DOHH2 (cell line): Measurements from ENCODE around the gene C22orf15.
"Not testable (repeated sequence)": the region's sequence is repeated elsewhere in the genome, so short reads cannot be mapped to it uniquely, and the experiment has no call there.

Source experiments
- H3F3A ChIP-seq: fragments of 200-600 bp; sonication (generic), shearing (Covaris generic); 2 replicates; pipeline ENCODE4 v1.6.0; 2016; ENCODE audit warnings: antibody characterized with exemption, mild to moderate bottlenecking; ENCODE audit not compliant: control insufficient read depth, insufficient read depth
- H3K27ac ChIP-seq: fragments of 200-600 bp; sonication (generic); 2 replicates; pipeline ENCODE4 v1.5.1; 2014; ENCODE audit warnings: low read depth, mild to moderate bottlenecking, low read length, moderate library complexity
- H3K27me3 ChIP-seq: fragments of 200-600 bp; sonication (generic); 2 replicates; pipeline ENCODE4 v1.6.1; 2014; ENCODE audit warnings: mild to moderate bottlenecking, low read length, mixed read lengths; ENCODE audit not compliant: control insufficient read depth
- H3K36me3 ChIP-seq: fragments of 200-600 bp; sonication (generic); 2 replicates; pipeline ENCODE4 v1.6.1; 2014; ENCODE audit warnings: mild to moderate bottlenecking, low read length, moderate library complexity, mixed read lengths; ENCODE audit not compliant: control insufficient read depth
- H3K4me1 ChIP-seq: fragments of 200-600 bp; sonication (generic); 2 replicates; pipeline ENCODE4 v1.6.1; 2014; ENCODE audit warnings: mild to moderate bottlenecking, low read length, mixed read lengths; ENCODE audit not compliant: control insufficient read depth
- H3K4me2 ChIP-seq: fragments of 200-600 bp; sonication (generic); 2 replicates; pipeline ENCODE4 v1.6.0; 2014; ENCODE audit warnings: mild to moderate bottlenecking, low read length, moderate library complexity
- H3K4me3 ChIP-seq: fragments of 200-600 bp; sonication (generic); 2 replicates; pipeline ENCODE4 v1.5.1; 2014; ENCODE audit warnings: mild to moderate bottlenecking, low read length, mixed read lengths
- H3K79me2 ChIP-seq: fragments of 200-600 bp; sonication (generic); 2 replicates; pipeline ENCODE4 v1.6.1; 2014; ENCODE audit warnings: mild to moderate bottlenecking, low read length, mixed read lengths; ENCODE audit not compliant: control insufficient read depth
- H3K9me2 ChIP-seq: fragments of 200-600 bp; sonication (generic); replicated peaks from 2 replicates; pipeline ENCODE4 v1.6.1; 2014; ENCODE audit warnings: mild to moderate bottlenecking, low read length, mixed read lengths; ENCODE audit not compliant: control insufficient read depth
- H3K9me3 ChIP-seq: fragments of 200-600 bp; sonication (generic); 2 replicates; pipeline ENCODE4 v1.6.1; 2014; ENCODE audit warnings: antibody characterized with exemption, low read length, mixed read lengths; ENCODE audit not compliant: control insufficient read depth, insufficient read depth
- H4K20me1 ChIP-seq: fragments of 200-600 bp; sonication (generic); 2 replicates; pipeline ENCODE4 v1.6.0; 2014; ENCODE audit warnings: low read depth, mild to moderate bottlenecking, antibody characterized with exemption, low read length, moderate library complexity; ENCODE audit not compliant: control insufficient read depth, insufficient read depth
- EZH2phosphoT487 ChIP-seq: fragments of 200-600 bp; sonication (generic); IDR thresholded peaks from 2 replicates; pipeline ENCODE4 v1.6.1; 2017; ENCODE audit warnings: borderline replicate concordance, mild to moderate bottlenecking, antibody characterized with exemption, low read length, moderate library complexity, mixed read lengths
- TF ChIP-seq, protein P1 (sequence below): fragments of 200-600 bp; sonication (generic); IDR thresholded peaks from one replicate; pipeline ENCODE4 v1.5.1; 2014; ENCODE audit warnings: antibody characterized with exemption, mild to moderate bottlenecking, low read depth, low read length; ENCODE audit not compliant: poor library complexity, severe bottlenecking

The C22orf15 gene

DNA sequence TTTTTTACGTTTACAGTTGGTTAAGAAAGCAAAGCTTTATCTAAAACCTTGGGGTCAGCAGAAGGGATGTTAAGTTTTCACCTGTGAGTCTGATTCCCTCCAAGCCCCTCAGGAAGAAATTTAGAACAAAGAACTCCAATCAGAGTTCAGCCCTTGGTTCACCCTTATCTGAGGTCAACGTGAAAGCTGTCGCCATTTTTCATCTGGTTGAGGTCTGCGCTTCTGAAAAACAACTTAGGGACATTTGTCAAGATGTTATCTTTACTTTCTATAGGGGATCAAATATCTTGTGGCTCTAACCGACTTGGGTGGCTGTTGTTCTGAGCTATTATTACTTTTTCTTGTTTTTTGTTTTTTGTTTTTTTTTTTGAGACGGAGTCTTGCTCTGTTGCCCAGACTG, 41.9 kb upstream of the C22orf15 start:
- TF ChIP-seq, protein P1, sequence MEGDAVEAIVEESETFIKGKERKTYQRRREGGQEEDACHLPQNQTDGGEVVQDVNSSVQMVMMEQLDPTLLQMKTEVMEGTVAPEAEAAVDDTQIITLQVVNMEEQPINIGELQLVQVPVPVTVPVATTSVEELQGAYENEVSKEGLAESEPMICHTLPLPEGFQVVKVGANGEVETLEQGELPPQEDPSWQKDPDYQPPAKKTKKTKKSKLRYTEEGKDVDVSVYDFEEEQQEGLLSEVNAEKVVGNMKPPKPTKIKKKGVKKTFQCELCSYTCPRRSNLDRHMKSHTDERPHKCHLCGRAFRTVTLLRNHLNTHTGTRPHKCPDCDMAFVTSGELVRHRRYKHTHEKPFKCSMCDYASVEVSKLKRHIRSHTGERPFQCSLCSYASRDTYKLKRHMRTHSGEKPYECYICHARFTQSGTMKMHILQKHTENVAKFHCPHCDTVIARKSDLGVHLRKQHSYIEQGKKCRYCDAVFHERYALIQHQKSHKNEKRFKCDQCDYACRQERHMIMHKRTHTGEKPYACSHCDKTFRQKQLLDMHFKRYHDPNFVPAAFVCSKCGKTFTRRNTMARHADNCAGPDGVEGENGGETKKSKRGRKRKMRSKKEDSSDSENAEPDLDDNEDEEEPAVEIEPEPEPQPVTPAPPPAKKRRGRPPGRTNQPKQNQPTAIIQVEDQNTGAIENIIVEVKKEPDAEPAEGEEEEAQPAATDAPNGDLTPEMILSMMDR: no peak
- no peak for TF ChIP-seq EZH2phosphoT487
- H4K20me1 ChIP-seq: no peaks in the 10 kb centered on the region
- no peak overlapping the region for H3K27ac ChIP-seq
- no peaks in the 10 kb centered on the region; the same call in 1 of the 2 replicates for H3F3A ChIP-seq
- H3K79me2 ChIP-seq: peaks cover 13% of the 10 kb centered on the region
- H3K4me2 ChIP-seq: no peak overlapping the region
- no peaks in the 10 kb centered on the region for H3K27me3 ChIP-seq
- no peaks in the 10 kb centered on the region for H3K9me3 ChIP-seq
- no peak overlapping the region for H3K4me3 ChIP-seq
- H3K36me3 ChIP-seq: no peaks in the 10 kb centered on the region
- peaks cover 13% of the 10 kb centered on the region for H3K4me1 ChIP-seq
- H3K9me2 ChIP-seq: no peaks in the 10 kb centered on the region

GRCh38 chr22:23722160-23722559, 40.6 kb upstream of the C22orf15 start:
- H3K4me1 ChIP-seq: peaks cover 7% of the 10 kb centered on the region
- H3K9me3 ChIP-seq: no peaks in the 10 kb centered on the region
- H3K27ac ChIP-seq: no peak overlapping the region
- H3K4me2 ChIP-seq: no peak overlapping the region
- H3K27me3 ChIP-seq: peaks cover 7% of the 10 kb centered on the region
- no peaks in the 10 kb centered on the region for H3K36me3 ChIP-seq
- H3K9me2 ChIP-seq: no peaks in the 10 kb centered on the region
- no peaks in the 10 kb centered on the region; the same call in 1 of the 2 replicates for H3K79me2 ChIP-seq
- no peak overlapping the region for H3K4me3 ChIP-seq
- no peak for TF ChIP-seq EZH2phosphoT487
- TF ChIP-seq, protein P1: no peak
- H3F3A ChIP-seq: no peaks in the 10 kb centered on the region; the same call in 1 of the 2 replicates
- H4K20me1 ChIP-seq: no peaks in the 10 kb centered on the region

DNA sequence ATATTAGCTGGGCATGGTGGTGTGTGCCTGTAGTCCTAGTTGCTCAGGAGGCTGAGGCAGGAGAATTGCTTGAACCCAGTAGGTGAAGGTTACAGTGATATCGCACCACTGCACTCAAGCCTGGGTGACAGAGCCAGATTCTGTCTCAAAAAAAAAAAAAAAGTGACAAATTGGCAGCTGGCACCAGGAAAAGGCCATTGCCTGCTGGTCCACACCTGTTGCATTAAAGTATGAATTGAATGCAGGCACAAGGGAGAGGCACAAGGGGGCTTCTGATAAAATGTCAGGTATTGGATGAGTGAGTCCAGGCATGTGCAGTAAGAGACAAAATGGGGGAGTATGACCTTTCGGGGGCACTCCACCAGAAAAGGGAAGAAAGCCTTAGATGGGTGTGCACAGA, 40.1 kb upstream of the C22orf15 start:
- Histone ChIP-seq H3F3A (no peaks in the 10 kb centered on the region; the same call in 1 of the 2 replicates), H4K20me1 (no peaks in the 10 kb centered on the region), H3K36me3 (no peaks in the 10 kb centered on the region), H3K27me3 (peaks cover 8% of the 10 kb centered on the region), H3K4me1 (0 out of 2 replicates have a peak, but pooled peaks cover 3% of the 10 kb centered on the region), H3K27ac (no peak overlapping the region), H3K9me3 (no peaks in the 10 kb centered on the region), H3K79me2 (no peaks in the 10 kb centered on the region), H3K4me2 (no peak overlapping the region), H3K4me3 (no peak overlapping the region), H3K9me2 (no peaks in the 10 kb centered on the region)
- no peak for TF ChIP-seq EZH2phosphoT487
- TF ChIP-seq, protein P1: no peak

GRCh38 chr22:23728108-23728507, 34.7 kb upstream of the C22orf15 start:
- H3K79me2 ChIP-seq, H3K4me3 ChIP-seq, H3K27ac ChIP-seq, H3K36me3 ChIP-seq, H3K9me2 ChIP-seq, H3K4me2 ChIP-seq, H3F3A ChIP-seq, H3K9me3 ChIP-seq, H4K20me1 ChIP-seq, H3K4me1 ChIP-seq: not testable (repeated sequence)
- H3K27me3 ChIP-seq: peaks cover 11% of the 10 kb centered on the region
